ENCODE measurements around the gene ADGRV1. TPM values are rescaled to one million over a fixed set of nuclear protein-coding genes. Genes with fewer than 3 reads are reported as not detected.

The ADGRV1 gene
- total RNA-seq, 4 donors from 2014 or later, result not detected

- no peak for TF ChIP-seq CTCF (IDR thresholded peaks at IDR 0.05; ENCODE audit: low read depth)
These were observed 63.3 kb downstream of the ADGRV1 start for GRCh38 chr5:90621848-90622247.

- no peak for TF ChIP-seq CTCF (IDR thresholded peaks at IDR 0.05; ENCODE audit: low read depth)
These were observed 67.9 kb downstream of the ADGRV1 start for GRCh38 chr5:90626493-90626892.

GRCh38 chr5:90628492-90628891 is 69.9 kb downstream of the ADGRV1 start:
- TF ChIP-seq CTCF (IDR thresholded peaks at IDR 0.05; ENCODE audit: low read depth), result no peak

- no peak for TF ChIP-seq CTCF (IDR thresholded peaks at IDR 0.05; ENCODE audit: low read depth)
These were observed 74.2 kb downstream of the ADGRV1 start for GRCh38 chr5:90632791-90633190.

- TF ChIP-seq CTCF (IDR thresholded peaks at IDR 0.05; ENCODE audit: low read depth), result no peak
These were observed 78.4 kb downstream of the ADGRV1 start for GRCh38 chr5:90636948-90637347.

- no peak for TF ChIP-seq CTCF (IDR thresholded peaks at IDR 0.05; ENCODE audit: low read depth)
These were observed 79.1 kb downstream of the ADGRV1 start for GRCh38 chr5:90637731-90638130.

GRCh38 chr5:90638878-90639277 is 80.3 kb downstream of the ADGRV1 start:
- no peak for TF ChIP-seq CTCF (IDR thresholded peaks at IDR 0.05; ENCODE audit: low read depth)
